Lower leg skin (tissue), 3 donors: ENCODE data around the gene ACOX3.

Source experiments
- POLR2A ChIP-seq, 2 donors: fragments of 450-650 bp; IDR thresholded peaks; one replicate each; pipeline ENCODE4 v1.6.1; 2016 to 2017; ENCODE audit warnings: antibody characterized with exemption in 2 of 2, mild to moderate bottlenecking in 1 of 2, moderate library complexity in 1 of 2
- TF ChIP-seq, protein P1 (sequence below), 3 donors: fragments of 450-650 bp; IDR thresholded peaks; one replicate each; pipeline ENCODE4 v1.5.1; 2016; ENCODE audit warnings: antibody characterized with exemption in 3 of 3, mild to moderate bottlenecking in 3 of 3, moderate library complexity in 2 of 3

DNA sequence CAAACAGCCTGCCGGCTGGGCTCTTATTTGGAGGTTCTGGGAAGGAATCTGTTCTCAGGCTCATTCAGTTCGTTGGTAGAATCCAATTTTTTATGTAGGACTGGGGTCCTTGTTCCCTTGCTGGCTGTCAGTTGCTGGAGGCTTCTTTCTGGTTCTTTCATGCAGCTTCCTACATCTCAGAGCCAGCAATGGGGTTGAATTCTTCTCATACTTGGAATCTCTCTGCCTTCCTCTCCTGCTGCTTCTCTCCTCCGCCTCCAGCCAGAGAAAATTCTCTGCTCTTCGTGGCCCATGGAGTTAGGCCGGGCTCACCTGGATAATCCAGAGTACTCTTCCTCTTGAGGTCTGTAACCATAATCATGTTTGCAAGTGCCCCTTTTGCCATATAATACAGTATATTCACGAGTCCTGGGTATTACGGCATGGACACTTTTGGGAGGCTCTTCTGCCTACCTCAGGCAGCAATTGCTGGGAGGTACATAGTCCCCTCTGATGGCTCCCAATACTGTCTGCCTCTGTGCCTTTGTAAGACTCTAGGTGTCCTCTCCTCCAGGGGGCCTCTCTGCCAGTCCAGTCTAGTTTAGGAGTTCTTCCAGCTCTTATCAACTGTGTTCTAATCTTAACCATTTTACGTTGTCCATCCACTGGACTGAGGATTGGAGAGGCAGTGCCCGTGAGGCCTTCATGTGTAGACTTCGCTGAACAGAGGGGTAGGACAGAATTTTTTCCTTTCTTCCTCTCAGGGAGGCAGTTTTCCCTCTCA lies 2.3 kb upstream of the ACOX3 start:
- no peak for TF ChIP-seq POLR2A (IDR thresholded peaks at IDR 0.05)
- TF ChIP-seq, protein P1, sequence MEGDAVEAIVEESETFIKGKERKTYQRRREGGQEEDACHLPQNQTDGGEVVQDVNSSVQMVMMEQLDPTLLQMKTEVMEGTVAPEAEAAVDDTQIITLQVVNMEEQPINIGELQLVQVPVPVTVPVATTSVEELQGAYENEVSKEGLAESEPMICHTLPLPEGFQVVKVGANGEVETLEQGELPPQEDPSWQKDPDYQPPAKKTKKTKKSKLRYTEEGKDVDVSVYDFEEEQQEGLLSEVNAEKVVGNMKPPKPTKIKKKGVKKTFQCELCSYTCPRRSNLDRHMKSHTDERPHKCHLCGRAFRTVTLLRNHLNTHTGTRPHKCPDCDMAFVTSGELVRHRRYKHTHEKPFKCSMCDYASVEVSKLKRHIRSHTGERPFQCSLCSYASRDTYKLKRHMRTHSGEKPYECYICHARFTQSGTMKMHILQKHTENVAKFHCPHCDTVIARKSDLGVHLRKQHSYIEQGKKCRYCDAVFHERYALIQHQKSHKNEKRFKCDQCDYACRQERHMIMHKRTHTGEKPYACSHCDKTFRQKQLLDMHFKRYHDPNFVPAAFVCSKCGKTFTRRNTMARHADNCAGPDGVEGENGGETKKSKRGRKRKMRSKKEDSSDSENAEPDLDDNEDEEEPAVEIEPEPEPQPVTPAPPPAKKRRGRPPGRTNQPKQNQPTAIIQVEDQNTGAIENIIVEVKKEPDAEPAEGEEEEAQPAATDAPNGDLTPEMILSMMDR (IDR thresholded peaks at IDR 0.05), result no peak
